B cell (primary cell): Measurements from ENCODE around the gene RASGRP4. TPM values are rescaled to one million over a fixed set of nuclear protein-coding genes. Genes with fewer than 3 reads are reported as not detected.

Experiments used
- ATAC-seq: fragments of 200-7000 bp; cut with Tn5 transposase; one replicate; pipeline ENCODE4 v1.10.0; 2021; ENCODE audit warnings: low read depth, mild to moderate bottlenecking, moderate number of reproducible peaks, moderate library complexity
- CTCF ChIA-PET: fragments of 350-600 bp; sonication (Branson Sonifier 250); formaldehyde crosslinking; loops from one replicate; lab custom pipeline; 2021; ENCODE audit warnings: antibody characterized with exemption, inconsistent platforms; lab: Charles Lee
- POLR2A ChIA-PET: fragments of 350-600 bp; sonication (Branson Sonifier 250); formaldehyde crosslinking; loops from one replicate; lab custom pipeline; 2021; ENCODE audit warnings: antibody characterized with exemption; lab: Charles Lee
- DNase-seq: peaks from one replicate; pipeline ENCODE4 v3.0.0; 2013
- H2AFZ ChIP-seq: 2 replicates; pipeline ENCODE4 v1.6.1; 2012; ENCODE audit warnings: mild to moderate bottlenecking, low read depth, low read length; ENCODE audit not compliant: insufficient read depth, poor library complexity, severe bottlenecking
- H3K27ac ChIP-seq, 2 donors: 1 replicate in 1 of 2; 2 replicates in 1 of 2; pipeline ENCODE4 v1.5.1; 2012 to 2013; ENCODE audit warnings: low read length in 2 of 2, mild to moderate bottlenecking in 2 of 2, moderate library complexity in 1 of 2
- H3K27me3 ChIP-seq, 4 experiments: fragments of 200-600 bp in 1 of 4; sonication (generic) in 1 of 4; replicated peaks in 1 of 4; 1 replicate in 2 of 4; 2 replicates in 2 of 4; pipeline versions ENCODE4 v1.6.1 to v1.7.0; 2013 to 2016; ENCODE audit warnings: low read length in 3 of 4, mild to moderate bottlenecking in 2 of 4, mixed read lengths in 1 of 4, moderate library complexity in 1 of 4; ENCODE audit not compliant: insufficient read depth in 4 of 4, control insufficient read depth in 3 of 4; ENCODE audit errors: control extremely low read depth in 1 of 4
- H3K36me3 ChIP-seq, 2 experiments: replicated peaks in 1 of 2; 1 replicate in 1 of 2; 2 replicates in 1 of 2; pipeline versions ENCODE4 v1.6.1 to v1.7.1; 2013; ENCODE audit warnings: low read length in 1 of 2; ENCODE audit not compliant: insufficient read depth in 2 of 2, control insufficient read depth in 1 of 2; ENCODE audit errors: control extremely low read depth in 1 of 2, extremely low read depth in 1 of 2
- H3K4me1 ChIP-seq, 2 donors: fragments of 200-600 bp in 1 of 2; sonication (generic) in 1 of 2; 1 replicate in 1 of 2; 2 replicates in 1 of 2; pipeline versions ENCODE4 v1.5.1 to v1.6.1; 2013 to 2017; ENCODE audit warnings: low read length in 2 of 2; ENCODE audit not compliant: control insufficient read depth in 2 of 2, insufficient read depth in 2 of 2
- H3K4me2 ChIP-seq: replicated peaks from 2 replicates; pipeline ENCODE3; 2012; ENCODE audit warnings: mild to moderate bottlenecking, low read depth, low read length; ENCODE audit not compliant: poor library complexity, severe bottlenecking
- H3K4me3 ChIP-seq, 5 experiments: fragments of 200-600 bp in 1 of 5; sonication (generic) in 1 of 5; 1 replicate in 3 of 5; 2 replicates in 2 of 5; pipeline versions ENCODE4 v1.5.1 to v1.7.0; 2011 to 2016; ENCODE audit warnings: low read length in 4 of 5, mild to moderate bottlenecking in 4 of 5, low read depth in 2 of 5, control low read depth in 1 of 5, moderate library complexity in 1 of 5; ENCODE audit not compliant: insufficient read depth in 1 of 5; ENCODE audit errors: control extremely low read depth in 1 of 5, extremely low read depth in 1 of 5
- H3K79me2 ChIP-seq: fragments of 200-600 bp; sonication (generic); one replicate; pipeline ENCODE4 v1.6.0; 2016; ENCODE audit warnings: low read length; ENCODE audit not compliant: control insufficient read depth, insufficient read depth
- H3K9ac ChIP-seq: fragments of 200-600 bp; sonication (generic); 2 replicates; pipeline ENCODE4 v1.6.1; 2017; ENCODE audit warnings: mild to moderate bottlenecking, low read length, moderate library complexity
- H3K9me3 ChIP-seq, 3 donors: one replicate each; pipeline versions ENCODE4 v1.6.1 to v1.7.1; 2013; ENCODE audit warnings: low read length in 2 of 3; ENCODE audit not compliant: control insufficient read depth in 2 of 3, insufficient read depth in 1 of 3; ENCODE audit errors: control extremely low read depth in 1 of 3
- H4K20me1 ChIP-seq: 2 replicates; pipeline ENCODE4 v1.6.0; 2012; ENCODE audit warnings: mild to moderate bottlenecking, low read length; ENCODE audit not compliant: insufficient read depth, control insufficient read depth, poor library complexity, severe bottlenecking
- H3K27ac Mint-ChIP-seq: one replicate; pipeline ENCODE4 v1.8.0; 2021; ENCODE audit warnings: mixed read lengths
- H3K27me3 Mint-ChIP-seq: one replicate; pipeline ENCODE4 v1.8.0; 2021; ENCODE audit warnings: mixed read lengths
- H3K4me1 Mint-ChIP-seq: one replicate; pipeline ENCODE4 v1.8.0; 2021; ENCODE audit warnings: mixed read lengths
- H3K4me3 Mint-ChIP-seq: one replicate; pipeline ENCODE4 v1.8.0; 2021; ENCODE audit warnings: mixed read lengths
- H3K9me3 Mint-ChIP-seq: one replicate; pipeline ENCODE4 v1.8.0; 2022; ENCODE audit warnings: mixed read lengths; ENCODE audit not compliant: insufficient read depth
- CTCF ChIP-seq: fragments of 200-600 bp; IDR thresholded peaks from one replicate; pipeline ENCODE4 v1.8.0; 2022; ENCODE audit warnings: antibody characterized with exemption, mild to moderate bottlenecking
- EZH2 ChIP-seq: IDR thresholded peaks from 2 replicates; pipeline ENCODE4 v1.6.1; 2012; ENCODE audit warnings: borderline replicate concordance, low read depth, mild to moderate bottlenecking, moderate library complexity, low read length; ENCODE audit not compliant: insufficient read depth, poor library complexity, severe bottlenecking
- WGBS: methylation state at CpG from one replicate; pipeline ENCODE4 v1.1.5; 2013; ENCODE audit warnings: missing lambda C conversion rate; ENCODE audit not compliant: insufficient coverage; 5-methylcytosine and 5-hydroxymethylcytosine counted together
- intact Hi-C: fragments of 100-400 bp; cut with micrococcal nuclease; formaldehyde crosslinking; loops from one replicate; pipeline ENCODE4 v1.10.0; 2022
- polyA plus RNA-seq: library from polyadenylated mRNA; depleted of rRNA; stranded (reverse); fragments of >200 nt; gene quantifications from 2 replicates; pipeline ENCODE4 v1.2.3, GENCODE V29; 2012
- total RNA-seq, 2 donors: library from RNA; stranded (reverse); fragments of 120-200 nt in 1 of 2; gene quantifications; 1 replicate in 1 of 2; 2 replicates in 1 of 2; pipeline versions ENCODE4 v1.2.3 to v1.2.4, GENCODE V29; 2013 to 2022

RASGRP4 gene
- total and polyA plus RNA-seq, 2 donors (not counting 1 experiment from before 2014, with no cell fraction given): 0.20 to 0.98 TPM

GRCh38 chr19:38404858-38405257, 21.2 kb downstream of the RASGRP4 start:
- no peak overlapping the region for H3K4me2 ChIP-seq
- H3K27ac ChIP-seq: no peak overlapping the region
- H3K27me3 ChIP-seq: peaks cover 0 to 5% (median 0%) of the 10 kb centered on the region in 4 experiments
- 94% methylated on average over 3 of the region's 6 CpGs for WGBS
- no peak overlapping the region for H2AFZ ChIP-seq
- CTCF ChIA-PET: interaction anchor here (0.5 to 5.0 kb wide), 7 partner anchors 17 to 527 kb away, joined by 3 to 90 read pairs (median 4); partner anchors contain the start of genes GGN, MRPS12, PSMD8 and SARS2
- H3K4me3 Mint-ChIP-seq: peak overlapping the region; percentile 94
- ATAC-seq (no peak), DNase-seq (no peak)
- no peaks in the 10 kb centered on the region for H3K9me3 ChIP-seq
- peaks cover 9% of the 10 kb centered on the region for H3K27me3 Mint-ChIP-seq
- H3K9me3 Mint-ChIP-seq: no peaks in the 10 kb centered on the region
- H3K9ac ChIP-seq: no peak overlapping the region
- peaks cover 2 to 24% of the 10 kb centered on the region in 2 experiments for H3K36me3 ChIP-seq
- POLR2A ChIA-PET: interaction anchor here (0.6 kb wide), 1 partner anchor 618 kb away, joined by 3 read pairs; no protein-coding TSS in a partner anchor
- no peak overlapping the region for H3K4me3 ChIP-seq
- peaks cover 5 to 14% of the 10 kb centered on the region in 2 donors for H3K4me1 ChIP-seq
- no peak for TF ChIP-seq CTCF
- no peak for TF ChIP-seq EZH2
- H3K27ac Mint-ChIP-seq: no peak overlapping the region
- intact Hi-C loops: loop anchor here (5.0 kb wide), 2 partner anchors 327 to 922 kb away; no protein-coding TSS in a partner anchor
- H3K4me1 Mint-ChIP-seq: peaks cover 18% of the 10 kb centered on the region
- peaks cover 11% of the 10 kb centered on the region for H3K79me2 ChIP-seq
- H4K20me1 ChIP-seq: no peaks in the 10 kb centered on the region
